ENCODE data around the gene GTF3C4.

Gene GTF3C4

GRCh38 chr9:132630116-132630515 is 40.1 kb upstream of the GTF3C4 start:
- Histone ChIP-seq H3K4me1 (ENCODE audit: insufficient read depth, insufficient read length) (peaks cover 3% of the 10 kb centered on the region), H3K4me3 (ENCODE audit: insufficient read length, low read depth) (no peak overlapping the region), H3K9me3 (ENCODE audit: insufficient read depth, low read length) (no peaks in the 10 kb centered on the region), H3K9ac (ENCODE audit: insufficient read length, low read depth) (no peak overlapping the region), H3K27me3 (ENCODE audit: insufficient read depth, insufficient read length) (no peaks in the 10 kb centered on the region), H3K36me3 (ENCODE audit: insufficient read depth, insufficient read length, low read length) (peaks cover 70% of the 10 kb centered on the region)
- no peak for TF ChIP-seq YY1 (IDR thresholded peaks at IDR 0.05; ENCODE audit: insufficient read depth, insufficient read length)
- no peak for TF ChIP-seq SUZ12 (IDR thresholded peaks at IDR 0.05; ENCODE audit: extremely low read depth, insufficient read depth, insufficient read length)
- TF ChIP-seq ZNF274 (IDR thresholded peaks at IDR 0.05; ENCODE audit: low read depth, low read length) = no peak
- no peak for DNase-seq (ENCODE audit: low read depth, low spot score)

DNA sequence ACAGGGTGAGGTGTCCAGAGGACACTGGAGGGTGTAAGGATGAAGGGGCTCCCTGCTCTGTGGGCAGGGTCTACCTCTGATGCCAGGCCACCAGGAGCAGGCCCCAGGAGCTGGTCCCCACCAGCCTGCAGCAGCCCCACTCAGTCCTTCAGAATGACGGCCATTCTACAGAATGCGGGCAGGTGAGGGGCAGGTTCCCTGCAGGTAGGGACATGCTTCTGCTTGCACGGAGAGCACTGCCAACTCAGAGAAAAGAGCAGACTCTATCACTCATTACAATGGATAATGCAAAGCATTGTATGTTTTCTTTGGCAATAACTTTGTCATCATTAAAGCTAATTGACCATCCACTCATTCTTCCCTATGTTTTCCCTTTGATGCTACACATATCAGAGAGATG is 39.5 kb upstream of the GTF3C4 start:
- H3K36me3 ChIP-seq (ENCODE audit: insufficient read depth, insufficient read length, low read length) = peaks cover 64% of the 10 kb centered on the region
- peaks cover 3% of the 10 kb centered on the region for H3K4me1 ChIP-seq (ENCODE audit: insufficient read depth, insufficient read length)
- H3K9me3 ChIP-seq (ENCODE audit: insufficient read depth, low read length) = no peaks in the 10 kb centered on the region
- no peak for TF ChIP-seq YY1 (IDR thresholded peaks at IDR 0.05; ENCODE audit: insufficient read depth, insufficient read length)
- TF ChIP-seq SUZ12 (IDR thresholded peaks at IDR 0.05; ENCODE audit: extremely low read depth, insufficient read depth, insufficient read length) = no peak
- TF ChIP-seq ZNF274 (IDR thresholded peaks at IDR 0.05; ENCODE audit: low read depth, low read length) = no peak
- no peak overlapping the region for H3K4me3 ChIP-seq (ENCODE audit: insufficient read length, low read depth)
- H3K9ac ChIP-seq (ENCODE audit: insufficient read length, low read depth) = no peak overlapping the region
- no peak for DNase-seq (ENCODE audit: low read depth, low spot score)
- H3K27me3 ChIP-seq (ENCODE audit: insufficient read depth, insufficient read length) = no peaks in the 10 kb centered on the region

- TF ChIP-seq SUZ12 (IDR thresholded peaks at IDR 0.05; ENCODE audit: extremely low read depth, insufficient read depth, insufficient read length) (no peak), ZNF274 (IDR thresholded peaks at IDR 0.05; ENCODE audit: low read depth, low read length) (no peak), YY1 (IDR thresholded peaks at IDR 0.05; ENCODE audit: insufficient read depth, insufficient read length) (no peak)
- H3K36me3 ChIP-seq (ENCODE audit: insufficient read depth, insufficient read length, low read length) = peaks cover 60% of the 10 kb centered on the region
- no peaks in the 10 kb centered on the region for H3K9me3 ChIP-seq (ENCODE audit: insufficient read depth, low read length)
- no peak for DNase-seq (ENCODE audit: low read depth, low spot score)
- H3K4me1 ChIP-seq (ENCODE audit: insufficient read depth, insufficient read length) = peaks cover 3% of the 10 kb centered on the region
- no peak overlapping the region for H3K9ac ChIP-seq (ENCODE audit: insufficient read length, low read depth)
- H3K27me3 ChIP-seq (ENCODE audit: insufficient read depth, insufficient read length) = no peaks in the 10 kb centered on the region
- H3K4me3 ChIP-seq (ENCODE audit: insufficient read length, low read depth) = no peak overlapping the region
Observed at GRCh38 chr9:132631280-132631679, 39.0 kb upstream of the GTF3C4 start.

GRCh38 chr9:132631685-132632084 is 38.6 kb upstream of the GTF3C4 start:
- Histone ChIP-seq H3K4me3 (ENCODE audit: insufficient read length, low read depth) (no peak overlapping the region), H3K27me3 (ENCODE audit: insufficient read depth, insufficient read length) (no peaks in the 10 kb centered on the region), H3K9ac (ENCODE audit: insufficient read length, low read depth) (no peak overlapping the region), H3K36me3 (ENCODE audit: insufficient read depth, insufficient read length, low read length) (peaks cover 61% of the 10 kb centered on the region), H3K9me3 (ENCODE audit: insufficient read depth, low read length) (no peaks in the 10 kb centered on the region), H3K4me1 (ENCODE audit: insufficient read depth, insufficient read length) (peaks cover 3% of the 10 kb centered on the region)
- no peak for DNase-seq (ENCODE audit: low read depth, low spot score)
- TF ChIP-seq SUZ12 (IDR thresholded peaks at IDR 0.05; ENCODE audit: extremely low read depth, insufficient read depth, insufficient read length) (no peak), ZNF274 (IDR thresholded peaks at IDR 0.05; ENCODE audit: low read depth, low read length) (no peak), YY1 (IDR thresholded peaks at IDR 0.05; ENCODE audit: insufficient read depth, insufficient read length) (no peak)

- peaks cover 63% of the 10 kb centered on the region for H3K36me3 ChIP-seq (ENCODE audit: insufficient read depth, insufficient read length, low read length)
Observed at GRCh38 chr9:132632413-132633129, 37.7 kb upstream of the GTF3C4 start.

DNA sequence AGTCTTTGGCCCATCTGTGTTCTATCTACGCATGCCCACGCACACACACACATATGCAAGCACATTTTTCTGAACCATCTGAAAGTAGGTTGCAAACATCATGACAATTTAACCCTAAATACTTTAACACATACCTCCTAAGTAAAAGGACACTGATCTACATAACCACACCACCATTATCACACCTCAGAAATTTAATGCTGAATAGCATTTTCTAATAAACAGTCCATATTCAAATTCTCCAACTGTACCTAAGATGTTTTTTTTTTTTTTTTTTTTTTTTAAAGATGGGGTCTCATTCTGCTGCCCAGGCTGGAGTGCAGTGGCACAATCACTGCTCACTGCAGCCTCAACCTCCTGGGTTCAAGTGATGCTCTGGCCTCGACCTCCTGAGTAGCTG is 35.9 kb upstream of the GTF3C4 start:
- H3K9ac ChIP-seq (ENCODE audit: insufficient read length, low read depth) = no peak overlapping the region
- no peak overlapping the region for H3K4me3 ChIP-seq (ENCODE audit: insufficient read length, low read depth)
- H3K36me3 ChIP-seq (ENCODE audit: insufficient read depth, insufficient read length, low read length) = peaks cover 64% of the 10 kb centered on the region
- no peaks in the 10 kb centered on the region for H3K4me1 ChIP-seq (ENCODE audit: insufficient read depth, insufficient read length)
- H3K27me3 ChIP-seq (ENCODE audit: insufficient read depth, insufficient read length) = no peaks in the 10 kb centered on the region
- DNase-seq (ENCODE audit: low read depth, low spot score) = no peak
- H3K9me3 ChIP-seq (ENCODE audit: insufficient read depth, low read length) = no peaks in the 10 kb centered on the region
- TF ChIP-seq SUZ12 (IDR thresholded peaks at IDR 0.05; ENCODE audit: extremely low read depth, insufficient read depth, insufficient read length) (no peak), ZNF274 (IDR thresholded peaks at IDR 0.05; ENCODE audit: low read depth, low read length) (no peak), YY1 (IDR thresholded peaks at IDR 0.05; ENCODE audit: insufficient read depth, insufficient read length) (no peak)

More at GRCh38 chr9:132632413-132633129, 37.7 kb upstream of the GTF3C4 start:
- no peak for TF ChIP-seq ZNF274 (IDR thresholded peaks at IDR 0.05; ENCODE audit: low read depth, low read length)
- no peak for TF ChIP-seq SUZ12 (IDR thresholded peaks at IDR 0.05; ENCODE audit: extremely low read depth, insufficient read depth, insufficient read length)
- no peak for TF ChIP-seq YY1 (IDR thresholded peaks at IDR 0.05; ENCODE audit: insufficient read depth, insufficient read length)
- no peak overlapping the region for H3K9ac ChIP-seq (ENCODE audit: insufficient read length, low read depth)
- peaks cover 3% of the 10 kb centered on the region for H3K4me1 ChIP-seq (ENCODE audit: insufficient read depth, insufficient read length)
- no peaks in the 10 kb centered on the region for H3K9me3 ChIP-seq (ENCODE audit: insufficient read depth, low read length)
- DNase-seq (ENCODE audit: low read depth, low spot score) = no peak
- H3K27me3 ChIP-seq (ENCODE audit: insufficient read depth, insufficient read length) = no peaks in the 10 kb centered on the region
- no peak overlapping the region for H3K4me3 ChIP-seq (ENCODE audit: insufficient read length, low read depth)

DNA sequence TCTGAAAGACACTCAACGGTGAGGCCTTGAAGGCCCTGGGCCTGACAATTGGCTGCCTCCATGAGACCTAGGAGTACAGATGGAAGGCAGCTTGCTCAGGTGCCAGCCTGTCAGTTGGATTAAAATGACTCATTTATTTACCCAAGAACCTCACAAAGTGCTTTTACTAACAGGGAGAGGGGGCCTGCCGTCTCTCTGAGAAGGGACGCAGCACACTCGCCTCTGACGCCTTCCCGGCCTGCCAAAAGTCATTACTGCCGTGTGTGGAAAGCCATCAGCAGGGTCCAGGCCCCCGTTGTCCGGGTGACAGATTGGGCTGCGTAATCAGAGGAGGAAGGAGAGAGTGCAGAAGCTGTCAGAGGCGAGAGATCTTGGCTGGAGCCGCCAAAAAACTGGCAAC is 32.9 kb upstream of the GTF3C4 start:
- peaks cover 66% of the 10 kb centered on the region for H3K36me3 ChIP-seq (ENCODE audit: insufficient read depth, insufficient read length, low read length)
- H3K4me1 ChIP-seq (ENCODE audit: insufficient read depth, insufficient read length) = no peaks in the 10 kb centered on the region
- no peak overlapping the region for H3K4me3 ChIP-seq (ENCODE audit: insufficient read length, low read depth)
- H3K9ac ChIP-seq (ENCODE audit: insufficient read length, low read depth) = no peak overlapping the region
- no peak for DNase-seq (ENCODE audit: low read depth, low spot score)
- H3K9me3 ChIP-seq (ENCODE audit: insufficient read depth, low read length) = no peaks in the 10 kb centered on the region
- no peaks in the 10 kb centered on the region for H3K27me3 ChIP-seq (ENCODE audit: insufficient read depth, insufficient read length)
- TF ChIP-seq SUZ12 (IDR thresholded peaks at IDR 0.05; ENCODE audit: extremely low read depth, insufficient read depth, insufficient read length) = no peak
- no peak for TF ChIP-seq ZNF274 (IDR thresholded peaks at IDR 0.05; ENCODE audit: low read depth, low read length)
- no peak for TF ChIP-seq YY1 (IDR thresholded peaks at IDR 0.05; ENCODE audit: insufficient read depth, insufficient read length)
